RWPE1 (cell line): Measurements from ENCODE around the gene DNAI2.

Experiments used
- CTCF ChIA-PET: fragments of 350-600 bp; sonication (Branson Sonifier 250); formaldehyde crosslinking; extraction: SDS; loops from one replicate; lab custom pipeline; 2021; lab: Yijun Ruan, JAX
- POLR2A ChIA-PET: fragments of 400-600 bp; formaldehyde crosslinking; extraction: SDS; loops from one replicate; lab custom pipeline; 2020; ENCODE audit warnings: antibody characterized with exemption; ENCODE audit not compliant: low non-redundant PET; lab: Yijun Ruan, JAX
- DNase-seq: peaks from one replicate; pipeline ENCODE4 v3.0.0; 2012; ENCODE audit warnings: low spot score
- H3K27ac ChIP-seq: fragments of 450-650 bp; 2 replicates; pipeline ENCODE4 v1.5.1; 2017
- TF ChIP-seq, protein P1 (sequence below): fragments of 450-650 bp; conservative IDR thresholded peaks from 2 replicates; pipeline ENCODE4 v1.5.1; 2017; ENCODE audit warnings: low read depth, mild to moderate bottlenecking

DNAI2 gene

DNA sequence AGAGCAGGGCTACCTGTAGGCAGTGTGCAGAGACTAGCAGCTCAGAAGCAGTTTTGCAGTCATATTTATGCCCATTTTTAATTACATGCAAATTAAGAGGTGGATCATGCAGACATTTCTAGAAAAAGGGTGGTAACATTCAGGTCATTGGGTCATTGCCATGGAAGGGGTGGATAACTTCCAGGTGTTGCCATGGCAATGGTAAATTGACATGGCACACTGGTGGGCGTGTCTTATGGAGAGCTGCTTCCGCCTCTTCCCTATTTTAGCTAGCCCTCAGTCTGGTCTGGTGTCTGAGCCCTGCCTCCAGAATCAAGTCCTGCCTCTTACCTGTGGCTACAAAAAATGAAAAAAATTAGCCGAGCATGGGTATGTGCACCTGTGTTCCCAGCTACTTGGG is 2.8 kb upstream of the DNAI2 start:
- ChIA-PET POLR2A (no interaction called here), CTCF (no interaction called here)
- H3K27ac ChIP-seq = no peak overlapping the region
- no peak for DNase-seq
- TF ChIP-seq, protein P1, sequence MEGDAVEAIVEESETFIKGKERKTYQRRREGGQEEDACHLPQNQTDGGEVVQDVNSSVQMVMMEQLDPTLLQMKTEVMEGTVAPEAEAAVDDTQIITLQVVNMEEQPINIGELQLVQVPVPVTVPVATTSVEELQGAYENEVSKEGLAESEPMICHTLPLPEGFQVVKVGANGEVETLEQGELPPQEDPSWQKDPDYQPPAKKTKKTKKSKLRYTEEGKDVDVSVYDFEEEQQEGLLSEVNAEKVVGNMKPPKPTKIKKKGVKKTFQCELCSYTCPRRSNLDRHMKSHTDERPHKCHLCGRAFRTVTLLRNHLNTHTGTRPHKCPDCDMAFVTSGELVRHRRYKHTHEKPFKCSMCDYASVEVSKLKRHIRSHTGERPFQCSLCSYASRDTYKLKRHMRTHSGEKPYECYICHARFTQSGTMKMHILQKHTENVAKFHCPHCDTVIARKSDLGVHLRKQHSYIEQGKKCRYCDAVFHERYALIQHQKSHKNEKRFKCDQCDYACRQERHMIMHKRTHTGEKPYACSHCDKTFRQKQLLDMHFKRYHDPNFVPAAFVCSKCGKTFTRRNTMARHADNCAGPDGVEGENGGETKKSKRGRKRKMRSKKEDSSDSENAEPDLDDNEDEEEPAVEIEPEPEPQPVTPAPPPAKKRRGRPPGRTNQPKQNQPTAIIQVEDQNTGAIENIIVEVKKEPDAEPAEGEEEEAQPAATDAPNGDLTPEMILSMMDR = no peak

DNA sequence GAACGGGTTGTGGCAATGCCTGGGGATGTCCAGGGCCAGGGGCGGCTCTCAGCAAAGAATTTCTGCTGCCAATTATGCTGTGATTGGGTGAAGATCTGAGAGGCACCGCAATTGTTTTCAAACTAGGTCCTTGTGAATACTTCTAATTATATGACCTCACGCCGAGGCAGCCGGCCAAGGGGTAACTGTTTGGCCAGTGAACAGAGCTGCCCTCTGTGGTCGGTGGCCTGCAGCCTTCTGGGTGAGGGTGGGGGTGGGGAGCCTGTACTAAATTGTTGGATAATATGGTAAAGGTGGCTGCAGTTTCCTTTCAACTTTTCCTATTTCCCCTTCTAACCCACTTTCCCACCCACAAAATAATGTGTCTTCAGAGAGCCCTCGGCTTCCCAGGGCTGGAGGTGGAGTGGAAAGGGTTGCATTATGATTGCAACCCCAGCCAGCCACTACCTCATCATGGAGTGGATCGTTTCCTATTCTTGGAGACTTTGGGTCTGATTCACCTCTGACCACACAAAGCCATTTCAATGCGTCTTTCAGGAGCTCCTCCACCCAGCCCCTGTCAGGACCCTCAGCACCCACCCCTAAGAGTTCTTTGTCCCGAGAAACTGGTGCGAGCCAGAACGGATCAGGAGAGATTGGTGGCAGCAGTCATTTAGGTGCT is 2.0 kb upstream of the DNAI2 start:
- CTCF ChIA-PET = no interaction called here
- no peak overlapping the region for H3K27ac ChIP-seq
- TF ChIP-seq, protein P1 = no peak
- no peak for DNase-seq
- POLR2A ChIA-PET = no interaction called here

DNA sequence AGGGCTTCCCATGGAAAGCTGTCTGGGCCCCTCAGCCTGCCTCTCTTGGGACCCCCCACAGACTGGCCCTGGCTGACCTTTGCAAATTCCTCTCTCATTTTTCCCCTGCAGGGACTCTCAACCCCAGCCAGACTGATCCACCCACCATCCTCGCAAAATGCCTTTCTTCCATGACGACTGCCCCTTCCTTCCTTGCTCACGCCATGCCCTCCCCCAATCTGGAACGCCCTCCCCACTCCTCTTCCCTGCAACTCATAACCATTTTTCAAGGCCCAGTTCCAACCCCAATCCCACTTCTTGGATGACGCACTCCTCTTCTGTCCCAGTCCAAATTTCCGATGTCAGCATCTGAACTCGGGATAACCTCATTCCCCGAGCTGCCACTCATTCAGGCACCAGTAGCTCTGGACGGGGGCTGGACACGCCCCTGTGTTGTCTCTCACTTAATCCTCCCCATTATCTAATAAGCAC is 1.3 kb upstream of the DNAI2 start:
- TF ChIP-seq, protein P1 = no peak
- no peak for DNase-seq
- POLR2A ChIA-PET = no interaction called here
- CTCF ChIA-PET = interaction anchor here (0.7 kb wide), 1 partner anchor 89 kb away, joined by 3 read pairs; the partner anchor contains the start of gene BTBD17
- H3K27ac ChIP-seq = no peak overlapping the region

DNA sequence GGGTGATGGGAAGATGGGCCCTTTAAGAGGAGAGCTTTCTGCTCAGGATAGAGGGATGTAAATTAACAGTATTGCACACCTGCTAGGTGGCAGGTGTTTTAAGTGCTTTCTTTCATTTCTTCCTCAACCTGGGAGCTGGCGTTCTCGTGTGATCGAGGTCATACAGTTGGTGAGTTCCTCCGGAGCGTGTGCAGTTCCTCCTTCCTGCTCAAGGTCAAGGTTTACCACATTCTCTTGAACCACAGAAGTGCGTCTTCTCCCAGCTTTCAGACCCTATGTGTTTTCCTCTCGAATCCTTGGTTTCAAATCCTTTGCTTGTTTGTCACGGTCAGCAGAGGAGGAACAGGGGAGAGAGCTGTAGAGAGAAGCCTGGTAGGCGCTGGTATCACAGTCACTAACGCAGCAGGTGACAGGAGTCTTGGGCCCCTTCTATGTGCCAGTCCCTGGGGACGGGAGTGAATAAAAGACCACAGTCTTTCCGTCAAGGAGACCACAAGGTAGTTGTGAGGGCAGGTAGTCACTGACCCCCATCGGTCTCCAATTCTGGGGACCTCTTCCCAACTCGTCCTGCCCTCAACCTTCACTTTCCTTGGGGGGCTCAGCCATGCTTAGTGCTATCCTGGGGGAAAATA is 791 bp downstream of the DNAI2 start:
- TF ChIP-seq, protein P1 = no peak
- no peak for DNase-seq
- H3K27ac ChIP-seq = no peak overlapping the region
- POLR2A ChIA-PET = no interaction called here
- CTCF ChIA-PET = interaction anchor here (0.6 kb wide), 1 partner anchor 13 kb away, joined by 3 read pairs; no protein-coding TSS in a partner anchor

DNA sequence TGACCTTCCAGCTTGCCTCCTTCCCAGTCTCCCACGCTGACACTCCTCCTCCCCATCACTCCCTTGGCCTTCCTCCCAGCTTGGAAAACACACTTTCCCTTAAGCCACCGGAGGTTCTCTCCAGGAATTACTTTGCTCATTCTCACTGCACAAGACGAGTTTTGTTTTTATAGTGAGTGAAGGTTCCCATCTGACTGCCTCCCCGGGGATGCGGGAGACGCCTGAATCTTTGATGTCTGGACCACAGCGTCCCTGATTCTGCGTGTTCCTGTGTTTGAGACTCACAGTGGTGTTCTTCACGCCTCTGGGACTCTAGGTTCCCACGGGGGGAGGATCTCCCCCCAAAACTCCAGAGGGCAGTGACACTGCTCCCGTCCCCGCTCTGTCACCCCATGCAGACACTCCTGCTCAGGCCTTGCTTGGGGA is 2.0 kb downstream of the DNAI2 start:
- POLR2A ChIA-PET = no interaction called here
- TF ChIP-seq, protein P1 = no peak
- DNase-seq = no peak
- no peak overlapping the region for H3K27ac ChIP-seq
- CTCF ChIA-PET = no interaction called here

DNA sequence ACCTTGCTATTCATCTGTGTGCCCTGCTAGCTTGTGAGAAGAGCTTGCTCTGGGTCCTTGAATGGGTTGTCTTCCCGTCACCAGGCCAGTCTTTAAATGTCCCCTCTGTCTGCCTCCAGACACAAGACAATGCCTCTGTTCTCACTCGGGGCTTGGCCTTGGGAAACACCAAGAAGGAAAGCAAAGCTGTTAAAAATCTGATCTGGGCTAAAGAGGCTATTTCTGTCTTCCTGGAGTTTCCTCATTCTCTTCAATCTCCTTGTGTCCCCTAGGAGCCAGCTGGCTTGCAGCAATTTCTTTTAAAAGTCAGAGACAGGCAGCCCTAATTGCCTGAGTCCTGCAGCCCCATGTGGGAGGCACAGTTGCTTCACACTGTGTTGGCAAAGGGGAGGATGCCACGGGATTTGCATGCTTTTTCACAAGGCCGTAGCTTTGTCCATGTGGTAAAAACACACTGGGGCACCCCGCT is 2.5 kb downstream of the DNAI2 start:
- no peak overlapping the region for H3K27ac ChIP-seq
- ChIA-PET CTCF (no interaction called here), POLR2A (no interaction called here)
- DNase-seq = no peak
- TF ChIP-seq, protein P1 = no peak
